HUES6 (cell line): ENCODE measurements around the gene CSH2.
"Not testable (repeated sequence)": the region's sequence is repeated elsewhere in the genome, so short reads cannot be mapped to it uniquely, and the experiment has no call there.

Experiments
- H3K27ac ChIP-seq: 2 replicates; pipeline ENCODE4 v1.7.0; 2013; ENCODE audit warnings: low read depth, mild to moderate bottlenecking, low read length, inconsistent platforms
- H3K27me3 ChIP-seq: 2 replicates; pipeline ENCODE4 v1.6.1; 2013; ENCODE audit warnings: low read length; ENCODE audit not compliant: control insufficient read depth, insufficient read depth
- H3K36me3 ChIP-seq: 2 replicates; pipeline ENCODE4 v1.6.1; 2013; ENCODE audit warnings: low read length; ENCODE audit not compliant: control insufficient read depth, insufficient read depth
- H3K4me1 ChIP-seq: 2 replicates; pipeline ENCODE4 v1.6.1; 2013; ENCODE audit warnings: low read length; ENCODE audit not compliant: control insufficient read depth, insufficient read depth
- H3K4me3 ChIP-seq: 2 replicates; pipeline ENCODE4 v1.5.1; 2013; ENCODE audit warnings: low read depth, low read length
- H3K9ac ChIP-seq: one replicate; pipeline ENCODE4 v1.6.1; 2013; ENCODE audit warnings: mild to moderate bottlenecking, low read length
- H3K9me3 ChIP-seq: 2 replicates; pipeline ENCODE4 v1.6.1; 2013; ENCODE audit warnings: low read depth, low read length; ENCODE audit not compliant: control insufficient read depth, insufficient read depth

Gene CSH2

DNA sequence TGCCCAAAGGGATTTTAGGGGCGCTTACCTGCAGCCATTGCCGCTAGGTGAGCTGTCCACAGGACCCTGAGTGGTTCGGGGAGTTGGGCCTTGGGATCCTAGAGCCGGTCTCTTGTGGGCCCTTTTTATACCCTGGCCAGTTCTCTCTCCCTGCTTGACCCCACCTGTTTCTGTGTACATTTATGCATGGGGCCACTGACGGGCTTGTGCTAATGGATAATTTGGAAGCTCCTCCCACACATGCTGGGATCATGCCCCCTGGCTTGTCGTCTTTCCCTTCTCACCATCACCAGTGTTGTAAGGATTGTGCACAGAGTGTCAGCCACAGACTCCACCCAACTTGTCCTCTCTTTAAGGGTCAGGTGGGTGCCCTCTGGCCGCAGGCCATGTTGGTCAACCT is at the start of gene CSH2:
Gene CSH2 (minus strand): TSS at position 101 of the 400 bp plus-strand sequence. CDS start 63 bp downstream, at position 38.
- H3K27me3 ChIP-seq, H3K36me3 ChIP-seq, H3K4me3 ChIP-seq, H3K9me3 ChIP-seq, H3K9ac ChIP-seq, H3K4me1 ChIP-seq, H3K27ac ChIP-seq: not testable (repeated sequence)

- not testable (repeated sequence) for H3K4me1 ChIP-seq, H3K4me3 ChIP-seq, H3K9ac ChIP-seq, H3K36me3 ChIP-seq, H3K27me3 ChIP-seq, H3K27ac ChIP-seq, H3K9me3 ChIP-seq
Measured at GRCh38 chr17:63922402-63922801, 48.9 kb upstream of the CSH2 start.

DNA sequence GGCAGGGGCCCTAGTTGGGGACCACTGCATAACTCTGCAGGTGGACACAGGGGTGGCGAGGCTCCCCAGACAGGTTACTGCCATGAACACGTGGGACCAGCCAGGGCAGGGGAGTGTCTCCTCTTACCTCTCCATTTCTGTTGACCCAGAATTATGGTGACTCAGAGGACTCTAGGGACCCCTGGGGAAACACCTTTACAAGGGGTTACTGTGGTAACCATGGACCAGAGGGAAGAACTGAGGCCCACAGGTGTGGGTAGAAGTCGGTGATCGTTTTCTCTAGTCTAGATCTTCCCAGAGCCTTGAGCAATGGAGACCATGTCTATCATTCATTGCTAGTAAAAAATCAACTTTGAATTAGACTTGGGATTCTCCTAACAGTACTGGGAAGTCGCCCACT is 47.3 kb upstream of the CSH2 start:
- peaks cover 18% of the 10 kb centered on the region for H3K27me3 ChIP-seq
- H3K4me3 ChIP-seq, H3K27ac ChIP-seq, H3K9ac ChIP-seq, H3K36me3 ChIP-seq, H3K9me3 ChIP-seq, H3K4me1 ChIP-seq: not testable (repeated sequence)

DNA sequence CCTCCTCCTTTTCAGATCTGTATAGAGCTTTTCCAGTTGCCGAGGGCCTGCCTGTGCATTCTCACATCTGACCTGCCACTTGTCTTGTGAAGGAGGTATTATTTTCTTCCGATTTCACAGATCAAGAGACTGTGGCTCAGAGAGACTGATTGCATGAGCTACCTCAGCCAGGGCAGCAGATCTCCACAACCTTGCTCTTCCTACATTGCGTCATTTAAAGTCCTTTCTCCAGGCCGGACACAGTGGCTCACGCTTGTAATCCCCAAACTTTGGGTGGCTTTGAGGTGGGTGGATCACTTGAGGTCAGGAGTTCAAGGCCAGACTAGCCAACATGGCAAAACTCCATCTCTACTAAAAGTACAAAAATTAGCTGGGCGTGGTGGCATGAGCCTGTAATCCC is 46.6 kb upstream of the CSH2 start:
- not testable (repeated sequence) for H3K4me3 ChIP-seq, H3K4me1 ChIP-seq, H3K27ac ChIP-seq, H3K9me3 ChIP-seq, H3K36me3 ChIP-seq, H3K9ac ChIP-seq
- H3K27me3 ChIP-seq = peaks cover 18% of the 10 kb centered on the region

GRCh38 chr17:63919311-63919723 is 45.8 kb upstream of the CSH2 start:
- peaks cover 7% of the 10 kb centered on the region; the same call in 1 of the 2 replicates for H3K4me1 ChIP-seq
- no peaks in the 10 kb centered on the region for H3K36me3 ChIP-seq
- no peaks in the 10 kb centered on the region for H3K9me3 ChIP-seq
- peaks cover 18% of the 10 kb centered on the region for H3K27me3 ChIP-seq
- H3K9ac ChIP-seq = no peak overlapping the region
- H3K4me3 ChIP-seq = peak overlapping the region; percentile 31; the same call in 1 of the 2 replicates
- H3K27ac ChIP-seq = no peak overlapping the region

- H3K4me3 ChIP-seq = peak within 1 kb of the TSS; percentile 36
- not testable (repeated sequence) for H3K9ac ChIP-seq, H3K36me3 ChIP-seq, H3K4me1 ChIP-seq, H3K27ac ChIP-seq, H3K9me3 ChIP-seq
- peaks cover 18% of the 10 kb centered on the region for H3K27me3 ChIP-seq
Measured at GRCh38 chr17:63918789-63919305, 45.4 kb upstream of the CSH2 start, which contains the start of gene GH1. TSS of gene GH1 (minus strand) at chr17:63918839. CDS start at chr17:63918776, 63 bp downstream.

DNA sequence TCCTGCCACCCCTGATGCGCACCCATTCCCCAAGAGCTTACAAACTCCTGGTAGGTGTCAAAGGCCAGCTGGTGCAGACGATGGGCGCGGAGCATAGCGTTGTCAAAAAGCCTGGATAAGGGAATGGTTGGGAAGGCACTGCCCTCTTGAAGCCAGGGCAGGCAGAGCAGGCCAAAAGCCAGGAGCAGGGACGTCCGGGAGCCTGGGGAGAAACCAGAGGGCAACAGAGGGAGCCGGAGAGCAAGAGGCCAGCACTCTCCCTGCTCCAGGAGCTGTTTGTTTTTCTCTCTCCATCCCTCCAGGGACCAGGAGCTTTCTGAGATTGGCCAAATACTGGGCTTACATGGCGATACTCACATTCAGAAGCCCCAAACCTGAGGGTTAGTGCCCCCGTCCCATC is 44.8 kb upstream of the CSH2 start:
- Histone ChIP-seq H3K27me3 (peaks cover 18% of the 10 kb centered on the region), H3K36me3 (no peaks in the 10 kb centered on the region), H3K4me1 (peaks cover 7% of the 10 kb centered on the region; the same call in 1 of the 2 replicates), H3K9me3 (no peaks in the 10 kb centered on the region), H3K4me3 (peak overlapping the region; percentile 36), H3K27ac (no peak overlapping the region), H3K9ac (no peak overlapping the region)

GRCh38 chr17:63917646-63918045 is 44.2 kb upstream of the CSH2 start:
- Histone ChIP-seq H3K36me3 (no peaks in the 10 kb centered on the region), H3K9ac (no peak overlapping the region), H3K9me3 (no peaks in the 10 kb centered on the region), H3K4me3 (peak overlapping the region; percentile 36; the same call in 1 of the 2 replicates), H3K4me1 (peaks cover 7% of the 10 kb centered on the region; the same call in 1 of the 2 replicates), H3K27ac (no peak overlapping the region), H3K27me3 (peaks cover 18% of the 10 kb centered on the region)

DNA sequence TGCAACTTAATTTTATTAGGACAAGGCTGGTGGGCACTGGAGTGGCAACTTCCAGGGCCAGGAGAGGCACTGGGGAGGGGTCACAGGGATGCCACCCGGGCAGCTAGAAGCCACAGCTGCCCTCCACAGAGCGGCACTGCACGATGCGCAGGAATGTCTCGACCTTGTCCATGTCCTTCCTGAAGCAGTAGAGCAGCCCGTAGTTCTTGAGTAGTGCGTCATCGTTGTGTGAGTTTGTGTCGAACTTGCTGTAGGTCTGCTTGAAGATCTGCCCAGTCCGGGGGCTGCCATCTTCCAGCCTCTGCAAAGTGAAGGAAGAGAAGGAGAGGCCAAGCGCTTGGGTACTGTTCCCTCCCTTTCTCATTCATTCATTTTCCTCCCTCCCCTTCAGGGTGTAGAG is 43.7 kb upstream of the CSH2 start:
- not testable (repeated sequence) for H3K4me1 ChIP-seq, H3K9ac ChIP-seq

GRCh38 chr17:63916566-63917185 is 43.2 kb upstream of the CSH2 start:
- H3K4me1 ChIP-seq = peaks cover 7% of the 10 kb centered on the region; the same call in 1 of the 2 replicates
- no peaks in the 10 kb centered on the region for H3K36me3 ChIP-seq
- H3K27me3 ChIP-seq = peaks cover 18% of the 10 kb centered on the region
- H3K27ac ChIP-seq = no peak overlapping the region
- no peaks in the 10 kb centered on the region for H3K9me3 ChIP-seq
- peak overlapping the region; percentile 16 for H3K9ac ChIP-seq
- H3K4me3 ChIP-seq = no peak overlapping the region

More for the DNA sequence above, 43.7 kb upstream of the CSH2 start:
- H3K27me3 ChIP-seq = peaks cover 18% of the 10 kb centered on the region
- not testable (repeated sequence) for H3K36me3 ChIP-seq, H3K9me3 ChIP-seq, H3K27ac ChIP-seq, H3K4me3 ChIP-seq

- not testable (repeated sequence) for H3K4me1 ChIP-seq, H3K9ac ChIP-seq, H3K9me3 ChIP-seq, H3K36me3 ChIP-seq, H3K27ac ChIP-seq, H3K4me3 ChIP-seq
- H3K27me3 ChIP-seq = peaks cover 18% of the 10 kb centered on the region
Measured at GRCh38 chr17:63915753-63916152, 42.3 kb upstream of the CSH2 start.
